ENCODE measurements around the gene GZF1. TPM values are rescaled to one million over a fixed set of nuclear protein-coding genes. Genes with fewer than 3 reads are reported as not detected.

GZF1 gene
- total and polyA plus RNA-seq, 2 donors (not counting 1 experiment from before 2014, with no cell fraction given), result 12.5 to 49.0 TPM

DNA sequence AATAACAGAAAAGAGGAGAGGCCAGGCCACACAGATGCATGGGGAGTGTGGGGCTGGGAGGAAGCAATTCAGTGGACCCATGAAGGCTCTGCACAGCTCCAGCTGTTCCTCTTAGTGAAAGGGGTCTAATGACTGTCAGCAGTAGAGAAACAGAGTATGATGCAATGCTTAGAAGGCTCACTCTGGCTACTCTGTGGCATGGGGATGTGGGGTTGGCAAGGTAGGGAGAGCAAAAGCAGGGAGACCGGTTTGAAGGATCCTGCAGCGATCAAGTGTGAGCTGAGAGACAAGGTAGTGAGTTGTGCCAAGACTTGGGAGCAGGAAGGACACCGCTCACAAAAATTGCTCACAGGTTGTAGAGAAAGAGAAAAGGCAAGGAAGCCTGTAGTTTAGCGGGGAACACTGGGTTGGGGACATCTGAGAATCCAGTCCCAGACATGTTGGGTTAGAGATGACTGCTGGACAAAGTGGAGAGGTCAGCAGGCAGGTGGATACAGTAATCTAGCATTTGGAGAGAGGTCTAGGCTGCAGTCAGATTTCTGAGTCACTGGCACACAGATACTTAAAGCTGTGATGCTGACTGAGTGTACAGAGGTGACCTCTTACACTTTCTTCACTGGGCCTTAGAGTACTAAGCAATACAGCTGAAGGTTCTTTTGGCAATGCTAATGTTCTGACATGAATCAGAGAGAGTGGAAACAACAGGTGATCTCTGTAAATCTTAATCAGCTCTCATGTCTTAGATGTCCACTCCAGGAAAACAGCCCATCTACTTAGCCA lies 32.2 kb downstream of the GZF1 start:
- POLR2A ChIA-PET, result no interaction called here
- Histone ChIP-seq H3K4me3 (ENCODE audit: control extremely low read depth in 1 of 5, extremely low read depth in 1 of 5, insufficient read depth in 1 of 5, low read depth in 2 of 5, low read length in 4 of 5) (no peak overlapping the region), H3K4me2 (replicated peaks; ENCODE audit: low read depth, low read length, poor library complexity, severe bottlenecking) (no peak overlapping the region), H3K36me3 (replicated peaks in 1 of 2; ENCODE audit: control extremely low read depth in 1 of 2, control insufficient read depth in 1 of 2, extremely low read depth in 1 of 2, insufficient read depth in 2 of 2, low read length in 1 of 2) (peaks cover 0 to 30% of the 10 kb centered on the region in 2 experiments), H3K9me3 (ENCODE audit: control extremely low read depth in 1 of 3, control insufficient read depth in 2 of 3, insufficient read depth in 1 of 3, low read length in 2 of 3) (no peaks in the 10 kb centered on the region), H3K9ac (ENCODE audit: low read length) (no peak overlapping the region), H3K27me3 (replicated peaks in 1 of 4; ENCODE audit: control extremely low read depth in 1 of 4, control insufficient read depth in 3 of 4, insufficient read depth in 4 of 4, low read length in 3 of 4) (no peaks in the 10 kb centered on the region), H3K79me2 (ENCODE audit: control insufficient read depth, insufficient read depth, low read length) (no peaks in the 10 kb centered on the region), H4K20me1 (ENCODE audit: control insufficient read depth, insufficient read depth, low read length, poor library complexity, severe bottlenecking) (no peaks in the 10 kb centered on the region), H3K27ac (ENCODE audit: low read length in 2 of 2) (no peak overlapping the region), H3K4me1 (ENCODE audit: control insufficient read depth in 2 of 2, insufficient read depth in 2 of 2, low read length in 2 of 2) (peaks cover 0 to 3% of the 10 kb centered on the region in 2 donors), H2AFZ (ENCODE audit: insufficient read depth, low read depth, low read length, poor library complexity, severe bottlenecking) (no peak overlapping the region)
- TF ChIP-seq, protein P1, sequence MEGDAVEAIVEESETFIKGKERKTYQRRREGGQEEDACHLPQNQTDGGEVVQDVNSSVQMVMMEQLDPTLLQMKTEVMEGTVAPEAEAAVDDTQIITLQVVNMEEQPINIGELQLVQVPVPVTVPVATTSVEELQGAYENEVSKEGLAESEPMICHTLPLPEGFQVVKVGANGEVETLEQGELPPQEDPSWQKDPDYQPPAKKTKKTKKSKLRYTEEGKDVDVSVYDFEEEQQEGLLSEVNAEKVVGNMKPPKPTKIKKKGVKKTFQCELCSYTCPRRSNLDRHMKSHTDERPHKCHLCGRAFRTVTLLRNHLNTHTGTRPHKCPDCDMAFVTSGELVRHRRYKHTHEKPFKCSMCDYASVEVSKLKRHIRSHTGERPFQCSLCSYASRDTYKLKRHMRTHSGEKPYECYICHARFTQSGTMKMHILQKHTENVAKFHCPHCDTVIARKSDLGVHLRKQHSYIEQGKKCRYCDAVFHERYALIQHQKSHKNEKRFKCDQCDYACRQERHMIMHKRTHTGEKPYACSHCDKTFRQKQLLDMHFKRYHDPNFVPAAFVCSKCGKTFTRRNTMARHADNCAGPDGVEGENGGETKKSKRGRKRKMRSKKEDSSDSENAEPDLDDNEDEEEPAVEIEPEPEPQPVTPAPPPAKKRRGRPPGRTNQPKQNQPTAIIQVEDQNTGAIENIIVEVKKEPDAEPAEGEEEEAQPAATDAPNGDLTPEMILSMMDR (IDR thresholded peaks at IDR 0.05), result no peak
- no peak for TF ChIP-seq EZH2 (IDR thresholded peaks at IDR 0.05; ENCODE audit: borderline replicate concordance, insufficient read depth, low read depth, low read length, poor library complexity, severe bottlenecking)
- Mint-ChIP-seq H3K4me3 (no peak overlapping the region), H3K9me3 (ENCODE audit: insufficient read depth) (no peaks in the 10 kb centered on the region), H3K4me1 (peaks cover 4% of the 10 kb centered on the region), H3K27me3 (no peaks in the 10 kb centered on the region), H3K27ac (no peak overlapping the region)
- no peak for DNase-seq
- no peak for ATAC-seq (ENCODE audit: low read depth)
- CTCF ChIA-PET, result no interaction called here
- 98% methylated on average over 4 of the region's 4 CpGs for WGBS (ENCODE audit: insufficient coverage)
- intact Hi-C loops (cut with micrococcal nuclease), result no loop called here

- Histone ChIP-seq H3K27me3 (replicated peaks in 1 of 4; ENCODE audit: control extremely low read depth in 1 of 4, control insufficient read depth in 3 of 4, insufficient read depth in 4 of 4, low read length in 3 of 4) (no peaks in the 10 kb centered on the region), H2AFZ (ENCODE audit: insufficient read depth, low read depth, low read length, poor library complexity, severe bottlenecking) (no peak overlapping the region), H3K4me2 (replicated peaks; ENCODE audit: low read depth, low read length, poor library complexity, severe bottlenecking) (no peak overlapping the region), H3K79me2 (ENCODE audit: control insufficient read depth, insufficient read depth, low read length) (peaks cover 5% of the 10 kb centered on the region), H4K20me1 (ENCODE audit: control insufficient read depth, insufficient read depth, low read length, poor library complexity, severe bottlenecking) (no peaks in the 10 kb centered on the region), H3K4me3 (ENCODE audit: control extremely low read depth in 1 of 5, extremely low read depth in 1 of 5, insufficient read depth in 1 of 5, low read depth in 2 of 5, low read length in 4 of 5) (no peak overlapping the region), H3K9me3 (ENCODE audit: control extremely low read depth in 1 of 3, control insufficient read depth in 2 of 3, insufficient read depth in 1 of 3, low read length in 2 of 3) (no peaks in the 10 kb centered on the region), H3K36me3 (replicated peaks in 1 of 2; ENCODE audit: control extremely low read depth in 1 of 2, control insufficient read depth in 1 of 2, extremely low read depth in 1 of 2, insufficient read depth in 2 of 2, low read length in 1 of 2) (peaks cover 3 to 27% of the 10 kb centered on the region in 2 experiments), H3K4me1 (ENCODE audit: control insufficient read depth in 2 of 2, insufficient read depth in 2 of 2, low read length in 2 of 2) (no peaks in the 10 kb centered on the region), H3K27ac (ENCODE audit: low read length in 2 of 2) (no peak overlapping the region), H3K9ac (ENCODE audit: low read length) (no peak overlapping the region)
- WGBS (ENCODE audit: insufficient coverage), result 95% methylated on average over 4 of the region's 6 CpGs
- ChIA-PET POLR2A (no interaction called here), CTCF (no interaction called here)
- Mint-ChIP-seq H3K4me3 (no peak overlapping the region), H3K9me3 (ENCODE audit: insufficient read depth) (no peaks in the 10 kb centered on the region), H3K27ac (no peak overlapping the region), H3K27me3 (no peaks in the 10 kb centered on the region), H3K4me1 (no peaks in the 10 kb centered on the region)
- intact Hi-C loops (cut with micrococcal nuclease), result no loop called here
- ATAC-seq (ENCODE audit: low read depth) (no peak), DNase-seq (no peak)
- TF ChIP-seq, protein P1 (IDR thresholded peaks at IDR 0.05), result no peak
- no peak for TF ChIP-seq EZH2 (IDR thresholded peaks at IDR 0.05; ENCODE audit: borderline replicate concordance, insufficient read depth, low read depth, low read length, poor library complexity, severe bottlenecking)
Measured at GRCh38 chr20:23396950-23397627, 35.1 kb downstream of the GZF1 start.
